ENCODE measurements around the gene PIGZ.
"Not testable (repeated sequence)": the region's sequence is repeated elsewhere in the genome, so short reads cannot be mapped to it uniquely, and the experiment has no call there.

Gene PIGZ

GRCh38 chr3:196949750-196950149 lies 18.9 kb downstream of the PIGZ start:
- DNase-seq (ENCODE audit: low read depth in 2 of 2, low spot score in 1 of 2): no peak

- no peak for DNase-seq (ENCODE audit: low read depth in 2 of 2, low spot score in 1 of 2)
These were observed 19.4 kb downstream of the PIGZ start for GRCh38 chr3:196949285-196949619.

- DNase-seq (ENCODE audit: low read depth in 2 of 2, low spot score in 1 of 2): no peak
These were observed 20.0 kb downstream of the PIGZ start for GRCh38 chr3:196948442-196949284.

GRCh38 chr3:196947860-196948441 lies 20.7 kb downstream of the PIGZ start:
- no peak for DNase-seq (ENCODE audit: low read depth in 2 of 2, low spot score in 1 of 2)

GRCh38 chr3:196947136-196947859 lies 21.3 kb downstream of the PIGZ start:
- DNase-seq (ENCODE audit: low read depth in 2 of 2, low spot score in 1 of 2): no peak

GRCh38 chr3:196944037-196944790 lies 24.4 kb downstream of the PIGZ start:
- not testable (repeated sequence) for DNase-seq (ENCODE audit: low read depth in 2 of 2, low spot score in 1 of 2)

GRCh38 chr3:196942915-196943277 lies 25.7 kb downstream of the PIGZ start:
- no peak for DNase-seq (ENCODE audit: low read depth in 2 of 2, low spot score in 1 of 2)

GRCh38 chr3:196942226-196942914 lies 26.3 kb downstream of the PIGZ start, which contains the start of gene NCBP2:
NCBP2 (minus strand) TSS chr3:196942528; CDS start chr3:196942503, 25 bp downstream.
- peak; percentile 99 to 100 for DNase-seq (ENCODE audit: low read depth in 2 of 2, low spot score in 1 of 2)

- peak; percentile 43 to 49 for DNase-seq (ENCODE audit: low read depth in 2 of 2, low spot score in 1 of 2)
These were observed 26.9 kb downstream of the PIGZ start for GRCh38 chr3:196941729-196942225.

- DNase-seq (ENCODE audit: low read depth in 2 of 2, low spot score in 1 of 2): no peak
These were observed 30.1 kb downstream of the PIGZ start for GRCh38 chr3:196938576-196938975.

- no peak for DNase-seq (ENCODE audit: low read depth in 2 of 2, low spot score in 1 of 2)
These were observed 30.5 kb downstream of the PIGZ start for GRCh38 chr3:196938124-196938523.

GRCh38 chr3:196936288-196936687 lies 32.3 kb downstream of the PIGZ start:
- no peak for DNase-seq (ENCODE audit: low read depth in 2 of 2, low spot score in 1 of 2)

- DNase-seq (ENCODE audit: low read depth in 2 of 2, low spot score in 1 of 2): no peak
These were observed 36.0 kb downstream of the PIGZ start for GRCh38 chr3:196932600-196932999.

GRCh38 chr3:196931828-196932587 lies 36.6 kb downstream of the PIGZ start:
- no peak for DNase-seq (ENCODE audit: low read depth in 2 of 2, low spot score in 1 of 2)

- DNase-seq (ENCODE audit: low read depth in 2 of 2, low spot score in 1 of 2): no peak
These were observed 37.5 kb downstream of the PIGZ start for GRCh38 chr3:196931157-196931556.

- no peak for DNase-seq (ENCODE audit: low read depth in 2 of 2, low spot score in 1 of 2)
These were observed 40.8 kb downstream of the PIGZ start for GRCh38 chr3:196927571-196928453.

GRCh38 chr3:196920733-196921132 lies 47.9 kb downstream of the PIGZ start:
- DNase-seq (ENCODE audit: low read depth in 2 of 2, low spot score in 1 of 2): no peak

GRCh38 chr3:196918968-196919367 lies 49.7 kb downstream of the PIGZ start:
- no peak for DNase-seq (ENCODE audit: low read depth in 2 of 2, low spot score in 1 of 2)

- DNase-seq (ENCODE audit: low read depth in 2 of 2, low spot score in 1 of 2): no peak
These were observed 51.6 kb downstream of the PIGZ start for GRCh38 chr3:196916995-196917394.

Data from stimulated activated CD8-positive, alpha-beta memory T cell treated with anti-CD3 and anti-CD28 coated beads, Interleukin-4, amount 100 ng/mL, for 4 hours (primary cell).